HFF-Myc (cell line): ENCODE measurements around the gene RNFT1.
"Not testable (repeated sequence)": the region's sequence is repeated elsewhere in the genome, so short reads cannot be mapped to it uniquely, and the experiment has no call there.

Source experiments
- DNase-seq: peaks from one replicate; pipeline ENCODE4 v3.0.0-alpha.2; 2011; ENCODE audit warnings: low read depth; ENCODE audit errors: extremely low read depth
- H3K4me3 ChIP-seq: replicated peaks from 2 replicates; pipeline ENCODE4 v1.5.1; 2011; ENCODE audit warnings: low read depth, mild to moderate bottlenecking, control low read depth, low read length
- TF ChIP-seq, protein P1 (sequence below): IDR thresholded peaks from 2 replicates; pipeline ENCODE4 v1.5.1; 2012; ENCODE audit warnings: mild to moderate bottlenecking, low read depth, low read length, control low read depth; ENCODE audit errors: missing control alignments

The RNFT1 gene

GRCh38 chr17:59920637-59921036, 43.9 kb downstream of the RNFT1 start:
- DNase-seq, H3K4me3 ChIP-seq: not testable (repeated sequence)

- DNase-seq = no peak
- no peak overlapping the region for H3K4me3 ChIP-seq
- TF ChIP-seq, protein P1, sequence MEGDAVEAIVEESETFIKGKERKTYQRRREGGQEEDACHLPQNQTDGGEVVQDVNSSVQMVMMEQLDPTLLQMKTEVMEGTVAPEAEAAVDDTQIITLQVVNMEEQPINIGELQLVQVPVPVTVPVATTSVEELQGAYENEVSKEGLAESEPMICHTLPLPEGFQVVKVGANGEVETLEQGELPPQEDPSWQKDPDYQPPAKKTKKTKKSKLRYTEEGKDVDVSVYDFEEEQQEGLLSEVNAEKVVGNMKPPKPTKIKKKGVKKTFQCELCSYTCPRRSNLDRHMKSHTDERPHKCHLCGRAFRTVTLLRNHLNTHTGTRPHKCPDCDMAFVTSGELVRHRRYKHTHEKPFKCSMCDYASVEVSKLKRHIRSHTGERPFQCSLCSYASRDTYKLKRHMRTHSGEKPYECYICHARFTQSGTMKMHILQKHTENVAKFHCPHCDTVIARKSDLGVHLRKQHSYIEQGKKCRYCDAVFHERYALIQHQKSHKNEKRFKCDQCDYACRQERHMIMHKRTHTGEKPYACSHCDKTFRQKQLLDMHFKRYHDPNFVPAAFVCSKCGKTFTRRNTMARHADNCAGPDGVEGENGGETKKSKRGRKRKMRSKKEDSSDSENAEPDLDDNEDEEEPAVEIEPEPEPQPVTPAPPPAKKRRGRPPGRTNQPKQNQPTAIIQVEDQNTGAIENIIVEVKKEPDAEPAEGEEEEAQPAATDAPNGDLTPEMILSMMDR = no peak
These were observed 48.1 kb downstream of the RNFT1 start for GRCh38 chr17:59916446-59916845.

GRCh38 chr17:59914274-59914854, 50.2 kb downstream of the RNFT1 start:
- no peak for DNase-seq
- TF ChIP-seq, protein P1 = peak; percentile 36
- H3K4me3 ChIP-seq = no peak overlapping the region

GRCh38 chr17:59907467-59907866, 57.1 kb downstream of the RNFT1 start:
- no peak for DNase-seq

GRCh38 chr17:59903455-59903854, 61.1 kb downstream of the RNFT1 start:
- H3K4me3 ChIP-seq = no peak overlapping the region
- DNase-seq = no peak
- TF ChIP-seq, protein P1 = no peak

More at GRCh38 chr17:59907467-59907866, 57.1 kb downstream of the RNFT1 start:
- TF ChIP-seq, protein P1 = no peak
- H3K4me3 ChIP-seq = no peak overlapping the region
